Stimulated activated CD4-positive, alpha-beta T cell treated with anti-CD3 and anti-CD28 coated beads, Interleukin-1b, Interleukin-23, amount 100 ng/mL, for 24 hours (primary cell): Measurements from ENCODE around the gene ZNF283.
"Not testable (repeated sequence)": the region's sequence is repeated elsewhere in the genome, so short reads cannot be mapped to it uniquely, and the experiment has no call there.

Experiments
- DNase-seq, 4 experiments: peaks; one replicate each; pipeline ENCODE4 v3.0.0-alpha.2; 2020; ENCODE audit warnings: low read depth in 4 of 4, low spot score in 1 of 4

Gene ZNF283

DNA sequence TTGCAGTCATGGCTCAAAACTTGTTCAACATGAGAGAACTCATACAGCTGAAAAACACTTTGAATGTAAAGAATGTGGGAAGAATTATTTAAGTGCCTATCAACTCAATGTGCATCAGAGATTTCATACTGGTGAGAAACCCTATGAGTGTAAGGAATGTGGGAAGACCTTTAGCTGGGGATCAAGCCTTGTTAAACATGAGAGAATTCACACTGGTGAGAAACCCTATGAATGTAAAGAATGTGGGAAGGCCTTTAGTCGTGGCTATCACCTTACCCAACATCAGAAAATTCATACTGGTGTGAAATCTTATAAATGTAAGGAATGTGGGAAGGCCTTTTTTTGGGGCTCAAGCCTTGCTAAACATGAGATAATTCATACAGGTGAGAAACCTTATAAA, 20.1 kb downstream of the ZNF283 start:
- no peak for DNase-seq

DNA sequence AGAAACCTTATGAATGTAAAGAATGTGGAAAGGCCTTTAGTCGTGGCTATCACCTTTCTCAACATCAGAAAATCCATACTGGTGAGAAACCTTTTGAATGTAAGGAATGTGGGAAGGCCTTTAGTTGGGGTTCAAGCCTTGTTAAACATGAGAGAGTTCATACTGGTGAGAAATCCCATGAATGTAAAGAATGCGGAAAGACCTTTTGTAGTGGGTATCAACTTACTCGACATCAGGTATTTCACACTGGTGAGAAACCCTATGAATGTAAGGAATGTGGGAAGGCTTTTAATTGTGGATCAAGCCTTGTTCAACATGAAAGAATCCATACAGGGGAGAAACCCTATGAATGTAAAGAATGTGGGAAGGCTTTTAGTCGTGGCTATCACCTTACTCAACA, 20.8 kb downstream of the ZNF283 start:
- DNase-seq = no peak

DNA sequence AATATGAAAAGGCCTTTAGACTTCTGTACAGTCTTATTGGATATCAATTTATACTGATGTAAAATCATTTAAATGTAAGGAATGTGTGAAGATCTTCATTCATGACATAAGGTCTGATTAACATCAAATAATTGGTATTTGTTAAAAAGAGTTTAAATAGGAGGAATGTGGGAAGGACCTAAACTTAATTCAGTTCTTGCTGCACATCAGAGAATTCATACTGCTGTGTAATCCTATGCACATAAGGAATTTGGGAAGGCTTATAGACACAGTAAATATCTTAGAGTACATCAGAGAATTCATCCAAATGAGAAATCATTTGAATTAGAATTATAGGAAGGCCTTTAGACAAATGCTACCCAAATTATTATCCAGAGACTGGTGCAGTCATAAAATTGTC, 21.7 kb downstream of the ZNF283 start:
- no peak for DNase-seq

DNA sequence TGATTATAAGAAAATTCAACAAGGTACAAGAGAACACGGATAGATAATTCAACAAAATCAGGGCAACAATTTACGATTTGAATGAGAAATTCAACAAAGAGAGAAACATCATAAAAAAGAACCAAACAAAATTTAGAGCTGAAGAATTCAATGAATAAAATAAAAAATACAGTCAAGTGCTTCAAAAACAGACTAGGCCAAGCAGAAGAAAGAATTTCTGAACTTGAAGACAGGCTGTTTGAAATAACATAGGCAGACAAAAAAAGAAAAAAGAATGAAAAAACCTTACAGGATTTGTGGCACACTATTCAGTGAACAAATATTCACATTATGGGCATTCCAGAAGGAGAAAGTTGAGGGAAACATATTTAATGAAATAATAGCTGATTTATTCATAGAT, 31.1 kb downstream of the ZNF283 start:
- DNase-seq = no peak

DNA sequence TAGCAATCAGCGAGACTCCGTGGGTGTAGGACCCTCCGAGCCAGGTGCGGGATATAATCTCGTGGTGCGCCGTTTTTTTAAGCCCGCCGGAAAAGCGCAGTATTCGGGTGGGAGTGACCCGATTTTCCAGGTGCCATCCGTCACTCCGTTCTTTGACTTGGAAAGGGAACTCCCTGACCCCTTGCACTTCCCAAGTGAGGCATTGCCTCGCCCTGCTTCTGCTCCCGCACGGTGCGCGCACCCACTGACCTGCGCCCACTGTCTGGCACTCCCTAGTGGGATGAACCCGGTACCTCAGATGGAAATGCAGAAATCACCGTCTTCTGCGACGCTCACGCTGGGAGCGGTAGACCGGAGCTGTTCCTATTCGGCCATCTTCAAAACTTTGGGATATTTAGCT, 39.8 kb downstream of the ZNF283 start:
- not testable (repeated sequence) for DNase-seq

DNA sequence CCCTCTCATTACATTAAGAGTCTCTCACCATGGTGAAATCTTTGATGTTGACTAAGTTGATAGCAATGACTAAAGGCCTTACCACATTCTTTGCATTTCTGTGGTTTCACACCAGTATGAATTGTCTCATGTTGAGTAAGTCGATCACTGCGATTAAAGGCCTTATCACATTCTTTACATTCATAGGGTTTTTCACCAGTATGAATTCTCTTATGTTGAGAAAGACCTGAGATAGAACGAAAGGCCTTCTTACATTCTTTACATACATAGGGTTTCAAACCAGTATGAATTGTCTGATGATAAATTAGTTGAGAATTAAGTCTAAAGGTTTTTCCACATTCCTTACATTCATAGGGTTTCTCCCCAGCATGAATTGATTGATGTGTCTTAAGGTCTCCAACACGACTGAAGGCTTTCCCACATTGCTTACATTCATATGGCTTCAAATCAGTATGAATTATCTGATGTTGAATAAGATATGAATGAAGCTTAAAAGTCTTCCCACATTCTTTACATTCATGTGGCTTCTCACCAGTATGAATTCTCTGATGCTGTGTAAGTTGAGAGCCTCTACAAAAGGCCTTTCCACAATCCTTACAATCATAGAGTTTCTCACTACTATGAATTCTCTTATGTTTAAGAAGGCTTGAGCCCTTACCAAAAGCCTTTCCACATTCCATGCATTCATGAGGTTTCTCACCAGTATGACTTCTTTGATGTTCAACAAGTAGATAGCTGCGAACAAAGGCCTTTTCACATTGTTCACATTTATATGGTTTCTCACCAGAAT, 45.6 kb downstream of the ZNF283 start:
- no peak for DNase-seq

DNA sequence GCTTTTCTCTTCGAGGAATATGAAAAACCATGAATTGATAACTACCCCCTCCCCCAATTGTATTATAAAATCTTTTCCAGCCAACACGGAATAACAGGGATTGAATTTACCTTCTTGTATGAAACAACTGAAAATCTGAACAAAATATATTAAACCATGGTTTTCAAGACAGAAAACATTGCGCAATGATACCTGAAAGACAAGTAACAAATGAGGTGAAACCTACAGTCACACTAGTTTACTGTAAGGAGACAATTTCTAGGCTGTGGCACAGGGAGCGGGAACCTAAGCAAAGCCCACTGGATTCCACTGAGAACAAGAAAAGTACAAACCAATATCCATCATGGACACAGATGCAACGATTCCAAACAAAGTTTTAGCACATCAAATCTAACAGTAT, 53.4 kb downstream of the ZNF283 start:
- DNase-seq = no peak

DNA sequence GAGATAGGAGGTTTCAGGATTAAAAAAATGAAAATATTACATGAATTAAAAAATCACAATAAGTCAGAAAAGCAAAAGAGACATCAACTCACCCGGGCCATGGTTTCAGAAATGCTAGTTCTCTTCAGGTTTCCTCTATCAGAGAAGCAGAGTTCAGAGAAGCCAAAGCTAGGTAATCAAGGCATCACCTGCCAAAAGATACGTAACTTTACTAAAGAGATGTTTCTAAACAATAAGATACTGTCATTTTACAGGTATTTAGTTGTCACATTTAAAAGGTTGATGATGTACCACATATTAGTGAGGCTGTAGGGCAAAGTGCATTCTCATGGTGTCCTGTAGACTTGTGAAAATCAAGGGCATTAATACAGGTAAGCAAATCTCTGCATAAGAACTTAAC, 56.7 kb downstream of the ZNF283 start, which contains the start of gene ZNF404:
Gene ZNF404 (minus strand): TSS at position 101 of the 400 bp plus-strand sequence.
- no peak for DNase-seq

DNA sequence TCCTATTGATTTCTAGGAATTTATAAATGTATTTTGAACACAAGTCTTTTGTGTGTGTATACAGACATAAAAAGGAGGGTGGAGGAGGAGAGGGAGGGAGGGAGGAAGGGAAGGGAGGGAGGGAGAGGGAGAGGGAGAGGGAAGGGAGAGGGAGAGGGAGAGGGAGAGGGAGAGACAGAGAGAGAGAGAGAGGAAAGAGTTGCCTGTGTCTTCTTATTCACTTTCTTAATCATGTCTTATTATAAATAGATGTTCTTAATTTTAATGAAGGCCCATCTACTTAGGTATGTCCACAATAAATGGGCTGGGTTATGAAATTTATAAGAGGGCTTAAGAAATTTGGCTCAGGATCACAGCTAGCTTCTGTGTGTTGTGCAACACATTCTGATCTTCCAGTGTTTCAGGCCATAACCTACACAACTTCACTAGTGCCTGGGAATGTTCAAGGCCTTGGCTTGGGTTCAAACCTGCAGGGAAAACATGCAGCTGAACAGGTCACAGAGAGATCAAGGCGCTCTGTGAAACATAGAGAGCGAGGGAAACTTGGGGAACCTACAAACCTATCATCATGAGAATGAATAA, 68.7 kb downstream of the ZNF283 start:
- DNase-seq = no peak
